ENCODE results near the gene PDE4D. TPM values are rescaled to one million over a fixed set of nuclear protein-coding genes. Genes with fewer than 3 reads are reported as not detected.
"Not testable (repeated sequence)": the region's sequence is repeated elsewhere in the genome, so short reads cannot be mapped to it uniquely, and the experiment has no call there.

PDE4D gene
- total RNA-seq, 1 experiment from 2014 or later, result 5.3 TPM

GRCh38 chr5:59799668-59800346 lies 93.7 kb downstream of the PDE4D start:
- H3K36me3 ChIP-seq (replicated peaks; ENCODE audit: control insufficient read depth, insufficient read depth, low read length), result no peaks in the 10 kb centered on the region
- no peak overlapping the region for H3K4me3 ChIP-seq (ENCODE audit: insufficient read depth, low read depth, low read length)
- peak; percentile 30 for DNase-seq

DNA sequence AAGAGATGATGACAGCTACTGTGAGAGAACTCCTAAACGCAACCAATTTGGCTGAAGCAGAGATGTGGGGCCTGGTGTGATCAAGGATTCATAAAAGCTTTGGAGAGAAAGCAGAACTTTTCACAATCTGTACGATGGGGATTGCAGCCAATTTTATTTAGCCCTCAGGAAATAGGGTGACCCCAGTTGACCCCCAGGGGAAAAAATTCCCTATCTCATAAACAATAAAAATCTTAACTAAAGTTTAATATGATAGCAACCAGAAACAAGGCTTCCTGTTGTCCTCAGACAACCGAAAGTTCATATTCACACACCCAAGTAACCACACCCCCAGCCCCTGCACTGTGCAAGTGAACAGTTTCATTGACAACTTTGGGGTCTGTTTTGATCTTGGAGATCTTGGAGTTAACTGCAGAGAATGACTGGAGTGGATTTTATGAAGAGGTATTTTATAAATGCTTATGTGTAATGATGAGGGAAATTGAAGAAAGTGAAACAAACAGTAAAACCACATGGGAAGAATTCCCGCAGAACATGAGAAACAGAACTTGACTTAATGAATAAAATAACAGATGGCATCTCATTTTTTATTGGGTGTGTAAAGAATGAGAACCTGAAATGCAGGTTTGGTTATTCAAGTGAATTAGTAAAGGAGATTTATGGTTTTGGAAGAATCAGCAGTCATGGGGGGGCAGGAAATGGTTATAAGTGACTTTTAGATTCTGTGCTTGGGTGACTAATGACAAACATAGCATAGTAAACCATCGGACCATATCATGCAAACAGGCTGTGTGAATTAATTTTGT lies 94.5 kb downstream of the PDE4D start:
- no peak overlapping the region for H3K4me3 ChIP-seq (ENCODE audit: insufficient read depth, low read depth, low read length)
- H3K27me3 ChIP-seq (ENCODE audit: control insufficient read depth, insufficient read depth, low read length), result no peaks in the 10 kb centered on the region
- DNase-seq, result no peak
- no peaks in the 10 kb centered on the region for H3K36me3 ChIP-seq (replicated peaks; ENCODE audit: control insufficient read depth, insufficient read depth, low read length)

More at GRCh38 chr5:59799668-59800346, 93.7 kb downstream of the PDE4D start:
- H3K27me3 ChIP-seq (ENCODE audit: control insufficient read depth, insufficient read depth, low read length), result no peaks in the 10 kb centered on the region

- H3K36me3 ChIP-seq (replicated peaks; ENCODE audit: control insufficient read depth, insufficient read depth, low read length), result no peaks in the 10 kb centered on the region
- no peaks in the 10 kb centered on the region for H3K27me3 ChIP-seq (ENCODE audit: control insufficient read depth, insufficient read depth, low read length)
- H3K4me3 ChIP-seq (ENCODE audit: insufficient read depth, low read depth, low read length), result no peak overlapping the region
- no peak for DNase-seq
Observed at GRCh38 chr5:59795141-59795540, 98.4 kb downstream of the PDE4D start.

DNA sequence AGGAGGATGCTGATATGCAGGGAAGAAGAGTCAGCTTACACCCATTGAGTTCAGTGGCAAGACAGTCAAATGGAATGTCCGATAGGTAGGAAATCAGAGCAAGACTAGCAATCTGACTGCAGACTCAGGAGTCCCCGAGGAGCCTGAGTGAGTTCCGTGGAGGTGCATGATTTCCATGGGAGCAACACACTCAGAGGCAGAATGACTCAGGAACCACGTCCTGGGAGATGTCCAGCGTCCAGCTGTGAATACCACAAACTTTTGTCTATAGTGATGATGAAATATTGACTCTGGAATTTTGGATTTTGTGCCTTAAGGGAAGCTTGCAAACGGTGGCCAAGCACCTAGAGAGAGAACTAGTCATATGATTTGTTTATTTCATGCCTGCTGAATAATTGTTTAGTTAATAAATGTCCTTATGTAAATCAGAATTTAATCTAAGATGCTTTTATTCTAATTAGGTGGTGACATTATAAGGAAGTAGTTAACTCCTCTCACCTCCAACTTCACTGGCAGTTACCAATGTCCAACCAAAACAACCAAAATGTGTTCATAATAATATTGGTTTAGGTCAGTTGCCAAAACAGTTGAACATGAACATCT lies 100.4 kb downstream of the PDE4D start:
- H3K4me3 ChIP-seq (ENCODE audit: insufficient read depth, low read depth, low read length), result no peak overlapping the region
- no peaks in the 10 kb centered on the region for H3K36me3 ChIP-seq (replicated peaks; ENCODE audit: control insufficient read depth, insufficient read depth, low read length)
- no peak for DNase-seq
- H3K27me3 ChIP-seq (ENCODE audit: control insufficient read depth, insufficient read depth, low read length), result no peaks in the 10 kb centered on the region

- H3K4me3 ChIP-seq (ENCODE audit: insufficient read depth, low read depth, low read length), result no peak overlapping the region
- no peaks in the 10 kb centered on the region for H3K36me3 ChIP-seq (replicated peaks; ENCODE audit: control insufficient read depth, insufficient read depth, low read length)
- no peaks in the 10 kb centered on the region for H3K27me3 ChIP-seq (ENCODE audit: control insufficient read depth, insufficient read depth, low read length)
- no peak for DNase-seq
Observed at GRCh38 chr5:59791617-59792016, 101.9 kb downstream of the PDE4D start.

GRCh38 chr5:59790776-59791475 lies 102.6 kb downstream of the PDE4D start:
- Histone ChIP-seq H3K27me3 (ENCODE audit: control insufficient read depth, insufficient read depth, low read length) (no peaks in the 10 kb centered on the region), H3K4me3 (ENCODE audit: insufficient read depth, low read depth, low read length) (no peak overlapping the region), H3K36me3 (replicated peaks; ENCODE audit: control insufficient read depth, insufficient read depth, low read length) (no peaks in the 10 kb centered on the region)
- DNase-seq, result peak; percentile 19

DNA sequence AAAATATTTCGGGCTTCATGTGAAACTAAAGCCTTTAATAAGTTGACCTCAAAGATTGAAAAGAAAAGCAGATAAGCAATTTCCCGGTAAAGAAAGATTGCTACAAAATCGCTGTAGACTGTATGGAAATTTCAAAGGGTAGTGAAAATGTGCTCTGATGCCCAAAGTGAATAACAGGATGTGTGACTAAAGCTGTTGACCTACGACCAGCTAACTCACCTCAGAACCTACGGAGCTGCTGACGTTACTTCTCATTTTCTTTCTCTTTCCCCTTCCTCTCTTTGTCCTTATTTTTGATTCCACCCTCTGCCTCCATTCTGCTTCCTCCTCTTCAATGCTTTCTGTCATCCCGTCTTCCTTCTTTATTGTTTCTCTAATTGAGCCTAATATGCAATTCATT lies 103.2 kb downstream of the PDE4D start:
- no peaks in the 10 kb centered on the region for H3K36me3 ChIP-seq (replicated peaks; ENCODE audit: control insufficient read depth, insufficient read depth, low read length)
- no peak overlapping the region for H3K4me3 ChIP-seq (ENCODE audit: insufficient read depth, low read depth, low read length)
- H3K27me3 ChIP-seq (ENCODE audit: control insufficient read depth, insufficient read depth, low read length), result no peaks in the 10 kb centered on the region
- DNase-seq, result no peak

DNA sequence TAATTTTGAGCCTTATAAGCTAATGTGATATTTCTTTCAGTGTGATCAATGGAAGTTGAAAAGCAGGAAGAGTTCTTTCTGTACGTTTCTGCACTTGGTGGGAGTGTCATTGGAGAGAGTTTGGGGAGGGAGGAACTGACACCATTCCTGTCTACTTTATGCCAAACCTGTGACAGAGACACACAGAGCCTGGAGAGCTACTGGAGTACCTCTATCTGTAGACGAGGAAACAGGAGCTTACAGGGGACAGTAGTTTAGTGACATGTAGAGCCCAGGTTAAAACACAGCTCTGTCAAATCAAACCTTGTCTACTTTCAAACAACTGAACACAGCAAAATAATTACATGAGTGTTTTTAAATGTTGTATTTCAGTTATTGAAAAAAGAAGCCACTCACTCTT lies 103.6 kb downstream of the PDE4D start:
- Histone ChIP-seq H3K36me3 (replicated peaks; ENCODE audit: control insufficient read depth, insufficient read depth, low read length) (no peaks in the 10 kb centered on the region), H3K4me3 (ENCODE audit: insufficient read depth, low read depth, low read length) (no peak overlapping the region), H3K27me3 (ENCODE audit: control insufficient read depth, insufficient read depth, low read length) (no peaks in the 10 kb centered on the region)
- DNase-seq, result no peak

- DNase-seq, result no peak
- Histone ChIP-seq H3K27me3 (ENCODE audit: control insufficient read depth, insufficient read depth, low read length) (no peaks in the 10 kb centered on the region), H3K4me3 (ENCODE audit: insufficient read depth, low read depth, low read length) (no peak overlapping the region), H3K36me3 (replicated peaks; ENCODE audit: control insufficient read depth, insufficient read depth, low read length) (no peaks in the 10 kb centered on the region)
Observed at GRCh38 chr5:59789197-59789596, 104.3 kb downstream of the PDE4D start.

- no peak overlapping the region for H3K4me3 ChIP-seq (ENCODE audit: insufficient read depth, low read depth, low read length)
- no peak for DNase-seq
- no peaks in the 10 kb centered on the region for H3K27me3 ChIP-seq (ENCODE audit: control insufficient read depth, insufficient read depth, low read length)
- H3K36me3 ChIP-seq (replicated peaks; ENCODE audit: control insufficient read depth, insufficient read depth, low read length), result no peaks in the 10 kb centered on the region
Observed at GRCh38 chr5:59786334-59786805, 107.2 kb downstream of the PDE4D start.

- no peak overlapping the region for H3K4me3 ChIP-seq (ENCODE audit: insufficient read depth, low read depth, low read length)
- H3K36me3 ChIP-seq (replicated peaks; ENCODE audit: control insufficient read depth, insufficient read depth, low read length), result no peaks in the 10 kb centered on the region
- no peaks in the 10 kb centered on the region for H3K27me3 ChIP-seq (ENCODE audit: control insufficient read depth, insufficient read depth, low read length)
- DNase-seq, result no peak
Observed at GRCh38 chr5:59785676-59786333, 107.7 kb downstream of the PDE4D start.

DNA sequence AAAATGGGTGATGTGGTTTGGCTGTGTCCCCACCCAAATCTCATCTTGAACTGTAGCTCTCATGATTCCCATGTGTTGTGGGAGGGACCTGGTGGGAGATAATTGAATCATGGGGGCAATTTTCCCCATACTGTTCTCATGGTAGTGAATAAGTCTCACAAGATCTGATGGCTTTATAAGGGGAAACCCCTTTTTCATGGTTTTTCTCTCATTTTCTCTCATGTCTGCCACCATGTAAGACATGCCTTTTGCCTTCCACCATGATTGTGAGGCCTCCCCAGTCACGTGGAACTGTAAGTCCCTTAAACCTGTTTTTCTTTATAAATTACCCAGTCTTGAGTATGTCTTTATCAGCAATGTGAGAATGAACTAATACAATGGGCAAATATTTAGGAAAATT lies 108.8 kb downstream of the PDE4D start:
- H3K27me3 ChIP-seq (ENCODE audit: control insufficient read depth, insufficient read depth, low read length); H3K4me3 ChIP-seq (ENCODE audit: insufficient read depth, low read depth, low read length); DNase-seq; H3K36me3 ChIP-seq (replicated peaks; ENCODE audit: control insufficient read depth, insufficient read depth, low read length): not testable (repeated sequence)

- no peak overlapping the region for H3K4me3 ChIP-seq (ENCODE audit: insufficient read depth, low read depth, low read length)
Observed at GRCh38 chr5:59783264-59783663, 110.3 kb downstream of the PDE4D start.

DNA sequence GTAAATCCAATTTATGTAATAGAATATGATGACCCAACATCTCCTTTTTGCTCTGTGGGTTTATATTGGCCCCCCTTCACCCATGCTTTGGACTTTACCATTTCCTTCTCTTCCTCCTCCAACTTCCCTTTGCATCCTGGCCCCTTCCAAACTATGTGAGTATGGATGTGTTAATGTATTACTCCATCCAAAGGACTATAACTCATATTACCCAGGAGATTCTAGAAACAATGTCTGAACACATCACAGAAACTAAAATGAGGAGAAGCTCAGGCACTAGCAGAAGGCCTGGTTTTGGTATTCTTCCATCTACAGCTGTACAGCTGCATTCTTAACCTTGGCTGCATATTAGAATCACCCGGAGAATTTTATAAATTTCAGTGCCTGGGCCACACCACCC lies 110.7 kb downstream of the PDE4D start:
- DNase-seq, result no peak
- H3K4me3 ChIP-seq (ENCODE audit: insufficient read depth, low read depth, low read length), result no peak overlapping the region
- H3K36me3 ChIP-seq (replicated peaks; ENCODE audit: control insufficient read depth, insufficient read depth, low read length), result no peaks in the 10 kb centered on the region
- no peaks in the 10 kb centered on the region for H3K27me3 ChIP-seq (ENCODE audit: control insufficient read depth, insufficient read depth, low read length)

More at GRCh38 chr5:59783264-59783663, 110.3 kb downstream of the PDE4D start:
- DNase-seq, result no peak
- Histone ChIP-seq H3K27me3 (ENCODE audit: control insufficient read depth, insufficient read depth, low read length) (no peaks in the 10 kb centered on the region), H3K36me3 (replicated peaks; ENCODE audit: control insufficient read depth, insufficient read depth, low read length) (no peaks in the 10 kb centered on the region)

Measured in H7 (cell line).